Activated CD8-positive, alpha-beta memory T cell treated with anti-CD3 and anti-CD28 coated beads, Interleukin-2, amount 50 U/mL, for 1 hour (primary cell): Measurements from ENCODE around the gene RTEL1.
"Not testable (repeated sequence)": the region's sequence is repeated elsewhere in the genome, so short reads cannot be mapped to it uniquely, and the experiment has no call there.

ENCODE experiments used
- DNase-seq: peaks from one replicate; pipeline ENCODE4 v3.0.0-alpha.2; 2020; ENCODE audit errors: extremely low read depth

RTEL1 gene

DNA sequence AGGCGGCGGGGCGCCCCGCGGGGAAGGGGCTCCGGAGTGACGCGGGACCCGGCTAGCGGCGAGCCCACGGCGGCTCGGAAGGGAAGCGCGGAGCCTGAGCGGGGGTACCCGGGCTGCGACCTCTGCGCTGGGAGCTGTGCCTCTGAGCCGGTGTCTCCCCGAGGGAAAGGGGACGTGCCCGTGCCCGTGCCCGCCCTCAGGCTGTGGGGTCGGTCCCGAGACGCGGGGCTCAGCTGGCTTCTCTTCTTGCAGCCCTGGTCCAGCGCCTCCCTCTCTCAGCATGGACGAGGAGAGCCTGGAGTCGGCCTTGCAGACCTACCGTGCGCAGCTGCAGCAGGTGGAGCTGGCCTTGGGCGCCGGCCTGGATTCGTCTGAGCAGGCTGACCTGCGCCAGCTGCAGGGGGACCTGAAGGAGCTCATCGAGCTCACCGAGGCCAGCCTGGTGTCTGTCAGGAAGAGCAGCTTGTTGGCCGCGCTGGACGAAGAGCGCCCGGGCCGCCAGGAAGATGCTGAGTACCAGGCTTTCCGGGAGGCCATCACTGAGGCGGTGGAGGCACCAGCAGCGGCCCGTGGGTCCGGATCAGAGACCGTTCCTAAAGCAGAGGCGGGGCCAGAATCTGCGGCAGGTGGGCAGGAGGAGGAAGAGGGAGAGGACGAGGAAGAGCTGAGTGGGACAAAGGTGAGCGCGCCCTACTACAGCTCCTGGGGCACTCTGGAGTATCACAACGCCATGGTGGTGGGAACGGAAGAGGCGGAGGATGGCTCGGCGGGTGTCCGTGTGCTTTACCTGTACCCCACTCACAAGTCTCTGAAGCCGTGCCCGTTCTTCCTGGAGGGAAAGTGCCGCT, 50.4 kb downstream of the RTEL1 start:
- no peak for DNase-seq

DNA sequence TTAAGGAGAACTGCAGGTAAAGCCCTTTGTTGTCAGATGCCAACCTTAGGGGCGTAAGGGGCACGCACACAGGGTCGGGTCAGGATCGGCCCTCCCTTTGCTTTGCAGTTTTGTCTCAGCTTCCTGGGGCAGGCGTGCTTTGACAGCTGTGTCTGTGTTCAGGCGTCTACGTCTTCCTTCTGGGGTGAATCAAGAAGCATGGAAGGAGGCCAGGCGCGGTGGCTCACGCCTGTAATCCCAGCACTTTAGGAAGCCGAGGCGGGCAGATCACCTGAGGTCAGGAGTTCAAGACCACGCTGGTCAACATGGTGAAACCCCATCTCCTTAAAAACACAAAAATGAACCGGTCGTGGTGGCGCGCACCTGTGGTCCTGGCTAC, 51.0 kb downstream of the RTEL1 start:
- DNase-seq = no peak

DNA sequence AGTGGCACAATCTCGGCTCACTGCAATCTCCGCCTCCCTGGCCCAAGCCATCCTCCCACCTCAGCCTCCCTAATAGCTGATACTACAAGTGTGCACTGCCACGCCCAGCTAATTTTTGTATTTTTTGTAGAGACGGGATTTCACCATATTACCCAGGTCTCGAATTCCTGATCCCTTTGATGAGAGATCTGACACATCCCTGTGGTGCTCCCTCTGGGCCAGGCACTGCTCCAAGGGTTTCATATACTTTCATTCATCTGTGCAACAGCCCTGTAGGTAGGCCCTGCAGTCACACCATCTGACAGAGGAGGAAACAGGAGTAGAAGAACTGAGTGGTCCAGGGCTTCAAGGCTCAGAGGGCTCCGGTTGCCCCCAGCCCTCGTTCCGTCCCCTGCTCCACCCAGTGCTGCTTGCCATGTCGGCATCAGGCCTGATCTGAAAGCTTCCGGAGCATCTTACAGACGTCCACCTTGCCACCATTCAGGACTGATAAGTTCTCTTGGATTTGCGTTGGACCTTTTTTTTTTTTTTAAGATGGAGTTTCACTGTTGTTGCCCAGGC, 53.1 kb downstream of the RTEL1 start:
- no peak for DNase-seq

DNA sequence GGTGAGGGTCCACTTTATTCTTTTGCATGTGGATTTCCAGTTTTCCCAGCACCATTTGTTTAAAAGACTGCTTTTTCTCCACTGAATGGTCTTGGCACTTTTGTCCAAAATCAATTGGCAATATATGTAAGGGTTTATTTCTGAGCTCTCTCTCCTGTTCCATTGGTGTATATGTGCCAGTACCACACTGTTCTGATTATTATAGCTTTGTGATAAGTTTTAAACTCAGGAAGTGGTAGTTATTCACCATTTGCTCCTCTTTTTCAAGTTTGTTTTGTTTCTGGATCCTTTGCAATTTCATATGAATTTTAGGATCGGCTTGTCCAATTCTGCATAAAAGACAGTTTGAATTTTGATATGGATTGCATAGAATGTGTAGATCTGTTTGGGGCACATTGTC, 54.1 kb downstream of the RTEL1 start:
- no peak for DNase-seq

DNA sequence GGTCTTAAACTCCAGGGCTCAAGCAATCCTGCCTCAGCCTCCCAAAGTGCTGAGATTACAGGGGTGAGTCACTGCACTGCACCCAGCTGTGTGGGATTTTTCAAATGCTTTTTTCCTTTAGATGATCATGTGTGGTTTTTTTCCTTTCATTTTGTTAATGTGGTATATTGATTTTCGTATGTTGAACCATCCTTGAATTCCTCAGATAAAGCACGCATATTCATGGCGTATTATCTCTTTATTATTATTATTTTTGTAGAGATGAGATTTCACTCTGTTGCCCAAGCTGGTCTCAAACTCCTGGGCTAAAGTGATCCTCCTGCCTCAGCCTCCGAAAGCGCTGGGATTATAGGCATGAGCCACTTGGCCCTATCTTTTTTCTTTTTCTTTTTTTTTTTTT, 56.7 kb downstream of the RTEL1 start:
- no peak for DNase-seq

DNA sequence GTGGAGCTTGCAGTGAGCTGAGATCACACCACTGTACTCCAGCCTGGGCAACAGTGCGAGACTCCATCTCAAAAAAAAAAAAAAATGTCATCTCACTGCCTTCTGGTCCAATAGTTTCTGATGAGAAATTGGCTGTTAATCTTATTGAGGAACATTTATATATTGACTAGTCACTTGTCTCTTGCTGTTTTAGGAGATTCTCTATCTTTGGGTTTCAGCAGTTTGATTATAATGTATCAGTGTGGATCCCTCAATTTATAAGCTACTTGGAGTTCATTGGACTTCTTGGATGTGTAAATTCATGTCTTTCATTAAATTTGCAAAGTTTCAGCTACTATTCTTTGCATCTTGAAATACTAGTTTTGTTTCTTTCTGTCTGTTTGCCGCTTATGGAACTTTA, 60.9 kb downstream of the RTEL1 start:
- no peak for DNase-seq

DNA sequence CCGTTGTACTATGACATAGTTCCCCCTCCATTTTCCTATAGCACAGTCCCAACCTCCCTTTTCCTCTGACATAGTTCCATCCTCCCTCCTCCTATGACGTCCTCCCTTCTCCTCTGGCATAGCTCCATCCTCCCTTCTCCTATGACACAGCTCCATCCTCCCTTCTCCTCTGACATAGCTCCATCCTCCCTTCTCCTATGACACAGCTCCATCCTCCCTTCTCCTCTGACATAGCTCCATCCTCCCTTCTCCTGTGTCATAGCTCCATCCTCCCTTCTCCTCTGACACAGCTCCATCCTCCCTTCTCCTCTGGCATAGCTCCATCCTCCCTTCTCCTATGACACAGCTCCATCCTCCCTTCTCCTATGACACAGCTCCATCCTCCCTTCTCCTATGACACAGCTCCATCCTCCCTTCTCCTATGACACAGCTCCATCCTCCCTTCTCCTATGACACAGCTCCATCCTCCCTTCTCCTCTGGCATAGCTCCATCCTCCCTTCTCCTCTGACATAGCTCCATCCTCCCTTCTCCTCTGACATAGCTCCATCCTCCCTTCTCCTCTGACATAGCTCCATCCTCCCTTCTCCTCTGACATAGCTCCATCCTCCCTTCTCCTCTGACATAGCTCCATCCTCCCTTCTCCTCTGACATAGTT, 65.0 kb downstream of the RTEL1 start:
- not testable (repeated sequence) for DNase-seq

DNA sequence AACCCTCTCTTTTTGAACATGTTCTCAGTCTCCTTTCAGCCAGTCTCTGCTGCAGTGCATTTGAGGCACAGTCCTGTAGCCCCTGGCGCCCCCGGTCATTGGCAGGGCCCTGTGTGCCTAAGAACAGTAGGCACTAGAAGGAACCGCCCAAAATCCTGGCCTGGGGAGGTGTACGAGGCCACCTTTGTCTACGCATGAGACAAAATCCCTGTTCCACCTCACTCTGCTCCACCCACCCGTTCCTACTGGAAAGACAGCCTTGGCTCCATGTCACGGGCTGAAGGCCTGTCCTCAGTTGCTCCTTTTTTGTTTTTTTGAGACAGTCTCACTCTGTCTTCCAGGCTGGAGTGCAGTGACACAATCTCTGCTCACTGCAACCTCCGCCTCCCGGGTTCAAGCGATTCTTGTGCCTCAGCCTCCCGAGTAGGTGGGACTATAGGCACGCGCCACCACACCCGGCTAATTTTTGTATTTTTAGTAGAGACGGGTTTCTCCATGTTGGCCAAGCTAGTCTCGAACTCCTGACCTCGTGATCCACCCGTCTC, 72.1 kb downstream of the RTEL1 start:
- not testable (repeated sequence) for DNase-seq

DNA sequence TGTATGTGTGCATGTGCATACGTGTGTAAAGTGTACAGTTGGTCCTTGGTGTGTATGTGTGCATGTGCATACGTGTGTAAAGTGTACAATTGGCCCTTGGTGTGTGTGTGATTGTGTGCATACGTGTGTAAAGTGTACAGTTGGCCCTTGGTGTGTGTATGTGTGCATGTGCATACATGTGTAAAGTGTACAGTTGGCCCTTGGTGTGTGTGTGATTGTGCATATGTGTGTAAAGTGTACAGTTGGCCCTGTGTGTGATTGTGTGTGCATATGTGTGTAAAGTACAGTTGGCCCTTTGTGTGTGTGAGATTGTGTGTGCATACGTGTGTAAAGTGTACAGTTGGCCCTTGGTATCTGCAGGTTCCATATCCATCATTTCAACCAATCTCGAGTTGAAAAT, 73.3 kb downstream of the RTEL1 start:
- DNase-seq = no peak

DNA sequence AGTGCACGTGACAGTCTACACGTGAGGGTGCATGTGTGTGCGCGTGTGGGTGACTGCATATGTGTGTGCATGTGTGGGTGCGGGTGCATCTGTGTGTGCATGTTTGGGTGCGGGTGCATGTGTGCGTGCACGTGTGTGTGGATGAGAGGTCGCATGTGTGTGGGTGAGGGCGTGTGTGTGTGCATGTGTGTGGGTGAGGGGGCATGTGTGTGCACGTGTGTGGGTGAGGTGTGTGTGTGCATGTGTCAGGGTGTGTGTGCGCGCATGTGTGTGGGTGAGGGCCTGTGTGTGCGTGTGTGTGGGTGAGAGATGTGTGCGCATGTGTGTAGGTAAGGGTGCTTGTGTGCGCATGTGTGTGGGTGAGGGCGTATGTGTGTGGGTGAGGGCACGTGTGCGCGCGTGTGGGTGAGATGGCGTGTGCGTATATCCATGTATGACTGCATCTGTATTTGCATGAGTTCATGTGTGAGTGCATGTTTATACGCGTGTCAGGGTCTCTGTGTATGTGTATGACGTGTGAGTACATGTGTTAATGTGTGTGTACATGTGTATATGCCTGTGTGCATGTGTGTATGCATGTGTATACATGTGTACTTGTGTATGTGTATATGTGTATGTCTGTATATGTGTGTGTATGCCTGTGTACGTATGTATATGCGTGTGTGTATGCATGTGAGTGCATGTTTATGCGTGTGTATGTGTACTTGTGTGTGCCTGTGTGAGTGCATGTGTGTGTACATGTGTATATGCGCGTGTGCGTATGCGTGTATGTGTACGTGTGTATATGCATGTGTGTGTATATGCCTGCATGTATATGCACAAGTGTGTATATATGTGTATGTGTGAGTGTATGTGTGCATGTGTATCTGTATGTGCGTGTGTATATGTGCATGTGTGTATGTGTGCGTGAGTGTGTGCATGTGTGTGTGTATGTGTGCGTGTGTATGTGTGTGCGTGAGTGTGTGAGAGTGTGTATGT, 74.3 kb downstream of the RTEL1 start:
- DNase-seq = no peak

DNA sequence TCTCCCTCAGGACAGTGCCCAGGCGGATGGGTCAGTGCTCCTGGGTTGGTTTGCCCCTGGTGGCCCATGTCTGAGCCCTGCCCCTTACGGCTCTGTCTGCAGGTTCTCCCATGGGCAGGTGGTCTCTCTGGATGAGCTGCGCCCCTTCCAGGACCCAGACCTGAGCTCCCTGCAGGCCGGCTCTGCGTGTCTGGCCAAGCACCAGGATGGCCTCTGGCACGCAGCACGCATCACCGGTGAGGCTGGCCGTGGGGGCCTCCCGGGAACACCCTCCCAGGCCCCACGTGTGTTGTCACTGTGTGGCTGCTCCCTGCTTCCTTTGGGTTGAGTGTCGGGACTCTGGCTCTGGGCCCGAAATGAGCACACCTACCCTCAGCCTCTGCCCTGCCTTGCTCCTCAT, 75.0 kb downstream of the RTEL1 start:
- DNase-seq = no peak

DNA sequence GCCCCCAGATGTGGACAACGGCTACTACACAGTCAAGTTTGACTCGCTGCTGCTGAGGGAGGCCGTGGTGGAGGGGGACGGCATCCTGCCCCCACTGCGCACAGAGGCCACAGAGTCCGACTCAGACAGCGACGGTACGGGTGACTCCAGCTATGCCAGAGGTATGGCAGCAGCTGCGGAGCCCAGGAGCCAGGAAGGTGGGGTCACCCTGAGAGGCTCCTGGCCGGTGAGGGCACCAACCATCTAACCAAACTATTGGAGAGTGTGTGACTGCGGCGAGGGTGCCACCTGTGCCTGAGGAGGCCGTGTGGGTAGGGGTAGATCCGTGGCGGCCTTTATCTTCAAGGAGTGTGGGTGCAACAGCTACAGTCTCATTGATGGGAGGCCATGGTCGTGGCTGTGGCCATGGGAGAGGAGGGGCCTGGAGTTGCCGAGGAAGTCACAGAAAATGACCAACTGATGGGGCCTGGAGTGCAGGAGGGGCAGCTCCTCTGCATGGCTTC, 75.5 kb downstream of the RTEL1 start:
- DNase-seq = no peak

DNA sequence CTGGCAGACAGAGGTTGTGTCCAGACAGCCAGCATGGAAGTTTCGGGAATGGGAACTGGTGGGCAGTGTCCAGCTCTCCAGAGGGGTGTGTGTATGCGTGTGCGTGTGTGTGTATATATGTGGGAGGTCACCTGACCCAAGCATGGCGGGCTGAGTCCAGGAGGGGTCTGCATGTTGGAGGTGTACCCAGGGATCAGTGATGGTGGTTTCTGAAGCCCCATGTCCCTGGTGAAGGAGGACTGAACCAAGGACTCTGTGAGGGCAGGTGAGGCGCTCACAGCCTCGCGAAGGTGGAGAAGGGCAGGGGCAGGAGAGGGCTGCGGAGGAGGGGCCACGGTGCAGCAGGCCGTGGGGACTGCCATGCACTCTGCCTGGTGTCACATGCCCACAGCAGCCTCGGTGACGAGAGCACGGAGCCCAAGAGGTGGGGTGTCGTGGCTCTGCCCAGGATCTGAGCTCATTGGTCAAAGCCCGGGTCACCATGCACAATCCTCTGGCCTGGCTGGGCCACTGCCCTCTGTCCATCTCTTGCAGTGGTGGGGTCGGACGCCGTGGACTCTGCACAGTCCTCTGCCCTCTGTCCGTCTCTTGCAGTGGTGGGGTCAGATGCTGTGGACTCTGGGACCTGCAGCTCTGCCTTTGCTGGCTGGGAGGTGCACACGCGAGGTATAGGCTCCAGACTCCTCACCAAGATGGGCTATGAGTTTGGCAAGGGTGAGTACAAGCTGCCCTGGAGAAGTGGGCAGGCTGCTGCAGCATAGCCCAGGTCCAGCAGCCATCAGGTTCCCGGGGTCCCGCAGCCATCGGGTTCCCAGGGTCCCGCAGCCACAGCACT, 76.2 kb downstream of the RTEL1 start:
- no peak for DNase-seq

DNA sequence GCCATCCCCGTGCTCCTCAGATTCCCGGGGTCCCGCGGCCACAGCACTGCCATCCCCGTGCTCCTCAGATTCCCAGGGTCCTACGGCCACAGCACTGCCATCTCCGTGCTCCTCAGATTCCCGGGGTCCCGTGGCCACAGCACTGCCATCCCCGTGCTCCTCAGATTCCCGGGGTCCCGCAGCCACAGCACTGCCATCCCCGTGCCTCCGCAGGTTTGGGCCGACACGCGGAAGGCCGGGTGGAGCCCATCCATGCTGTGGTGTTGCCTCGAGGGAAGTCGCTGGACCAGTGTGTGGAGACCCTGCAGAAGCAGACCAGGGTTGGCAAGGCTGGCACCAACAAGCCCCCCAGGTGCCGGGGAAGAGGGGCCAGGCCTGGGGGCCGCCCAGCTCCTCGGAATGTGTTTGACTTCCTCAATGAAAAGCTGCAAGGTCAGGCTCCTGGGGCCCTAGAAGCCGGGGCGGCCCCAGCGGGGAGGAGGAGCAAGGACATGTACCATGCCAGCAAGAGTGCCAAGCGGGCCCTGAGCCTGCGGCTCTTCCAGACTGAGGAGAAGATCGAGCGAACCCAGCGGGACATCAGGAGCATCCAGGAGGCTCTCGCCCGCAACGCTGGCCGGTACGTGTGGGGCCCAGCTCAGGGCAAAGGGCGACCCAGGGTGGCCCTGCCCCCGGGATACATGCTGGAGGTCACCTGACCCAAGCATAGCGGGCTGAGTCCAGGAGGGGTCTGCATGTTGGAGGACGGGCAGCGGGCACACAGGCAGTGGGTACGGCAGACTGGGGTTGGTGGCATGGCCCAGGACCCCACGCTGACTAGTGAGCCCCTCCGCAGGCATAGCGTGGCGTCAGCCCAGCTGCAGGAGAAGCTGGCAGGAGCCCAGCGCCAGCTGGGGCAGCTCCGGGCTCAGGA, 77.1 kb downstream of the RTEL1 start:
- no peak for DNase-seq

DNA sequence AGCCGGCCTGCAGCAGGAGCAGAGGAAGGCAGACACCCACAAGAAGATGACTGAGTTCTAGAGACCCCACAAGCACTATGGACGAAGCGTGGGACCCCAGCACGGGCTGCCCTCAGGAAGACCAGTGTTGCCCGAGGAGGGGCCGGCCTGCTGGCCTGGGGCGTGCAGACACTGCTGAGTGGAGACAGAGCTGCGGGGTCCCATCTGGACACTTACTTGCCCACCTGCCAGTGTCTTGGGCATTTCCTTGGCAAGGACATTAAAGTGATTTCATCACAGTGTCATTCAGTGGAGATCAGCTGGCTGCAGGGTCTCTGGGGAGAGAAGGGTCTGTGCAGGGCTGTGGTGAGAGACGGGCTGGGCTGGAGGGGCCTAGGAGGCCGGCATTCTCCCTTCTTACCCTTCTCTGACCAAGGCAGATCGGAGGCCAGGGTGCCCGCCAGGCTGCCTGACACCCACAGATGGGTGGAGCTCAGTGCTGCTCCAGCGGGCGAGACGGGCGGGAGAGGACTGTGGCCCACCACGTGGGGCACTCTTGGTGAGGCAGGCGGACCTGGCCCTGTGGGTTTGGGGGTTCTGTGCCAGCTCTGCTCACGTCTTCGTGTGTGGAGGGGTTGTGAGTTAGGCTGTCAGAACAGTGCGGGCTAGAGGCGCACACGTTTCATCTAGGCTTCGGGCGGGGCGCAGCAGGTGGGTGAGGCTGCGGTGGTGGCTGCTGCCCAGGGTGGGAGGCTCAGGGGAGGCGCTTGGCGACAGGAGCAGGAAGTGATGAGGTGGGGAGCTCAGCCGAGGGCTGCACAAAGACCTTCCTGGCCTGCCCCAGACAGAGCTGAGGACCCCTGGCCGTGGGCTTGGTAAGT, 78.0 kb downstream of the RTEL1 start, which contains the start of gene LIME1:
Gene LIME1, plus strand, starts transcription at position 806 of the 860 bp plus-strand sequence. CDS start 886 bp downstream, outside the sequence.
- peak; percentile 74 for DNase-seq

DNA sequence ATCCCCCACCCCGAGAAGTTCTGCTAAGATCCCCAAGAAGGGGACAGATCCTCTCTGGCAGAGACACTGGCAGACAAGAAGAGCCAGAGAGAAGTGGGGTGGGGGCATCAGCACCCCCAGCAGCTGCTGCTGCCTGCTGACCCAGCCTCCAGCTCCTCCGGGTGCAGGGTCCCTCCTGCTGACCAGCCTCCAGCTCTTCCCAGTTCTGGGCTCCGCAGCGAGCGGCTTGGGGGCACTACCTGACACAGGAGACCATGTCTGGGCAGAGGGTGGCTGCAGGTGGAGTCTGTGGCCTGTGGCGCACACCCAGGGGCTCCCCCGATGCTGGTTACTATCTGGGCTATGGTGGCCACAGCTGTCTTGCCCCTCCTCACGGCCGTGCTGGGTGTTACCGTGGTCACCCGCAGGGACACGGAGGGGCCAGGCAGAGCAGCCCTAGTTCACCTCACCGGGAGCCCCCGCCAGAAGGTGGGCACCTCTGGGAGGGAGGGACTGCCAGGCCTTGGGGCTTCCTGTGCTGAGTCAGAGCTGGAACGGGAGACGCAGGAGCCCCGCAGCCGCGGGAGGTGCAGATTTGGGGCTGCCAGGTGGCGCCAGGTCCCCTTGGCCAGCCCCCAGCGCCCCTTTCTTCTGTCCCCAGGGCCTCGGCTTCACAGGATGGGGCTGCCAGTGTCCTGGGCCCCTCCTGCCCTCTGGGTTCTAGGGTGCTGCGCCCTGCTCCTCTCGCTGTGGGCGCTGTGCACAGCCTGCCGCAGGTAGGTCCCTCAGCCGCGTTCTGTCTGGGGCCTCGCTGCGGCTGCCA, 79.0 kb downstream of the RTEL1 start:
- DNase-seq = no peak

DNA sequence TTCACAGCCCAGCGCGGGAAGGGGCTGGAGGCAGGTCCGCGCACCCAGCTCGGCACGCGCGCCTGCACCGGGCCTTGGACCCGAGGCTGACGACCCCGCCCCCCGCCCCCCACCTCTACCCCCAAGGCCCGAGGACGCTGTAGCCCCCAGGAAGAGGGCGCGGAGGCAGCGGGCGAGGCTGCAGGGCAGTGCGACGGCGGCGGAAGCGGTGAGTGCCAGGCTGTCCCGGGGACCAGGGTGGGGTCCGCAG, 79.5 kb downstream of the RTEL1 start:
- no peak for DNase-seq
